GM18519 (cell line): Measurements from ENCODE around the gene CHAD.
"Not testable (repeated sequence)": the region's sequence is repeated elsewhere in the genome, so short reads cannot be mapped to it uniquely, and the experiment has no call there.

Experiments used
- ATAC-seq: cut with Tn5 transposase; IDR thresholded peaks from one replicate; pipeline ENCODE4 v1.9.1; 2021; ENCODE audit warnings: mild to moderate bottlenecking, moderate library complexity; ENCODE audit not compliant: unreplicated experiment, low FRiP score

CHAD gene

GRCh38 chr17:50432125-50432762, 36.4 kb downstream of the CHAD start:
- no peak for ATAC-seq

- ATAC-seq: no peak
Observed at GRCh38 chr17:50430821-50431618, 37.7 kb downstream of the CHAD start.

- ATAC-seq: no peak
Observed at GRCh38 chr17:50429793-50430192, 38.9 kb downstream of the CHAD start.

GRCh38 chr17:50428831-50429424, 39.8 kb downstream of the CHAD start:
- no peak for ATAC-seq

GRCh38 chr17:50428126-50428525, 40.6 kb downstream of the CHAD start:
- ATAC-seq: not testable (repeated sequence)

GRCh38 chr17:50426814-50427787, 41.6 kb downstream of the CHAD start:
- ATAC-seq: no peak

- no peak for ATAC-seq
Observed at GRCh38 chr17:50426472-50426782, 42.3 kb downstream of the CHAD start.

- no peak for ATAC-seq
Observed at GRCh38 chr17:50425682-50426471, 42.8 kb downstream of the CHAD start, which contains the start of gene ACSF2. TSS of gene ACSF2 (plus strand) at chr17:50426218. CDS start at chr17:50426262, 44 bp downstream.

- ATAC-seq: no peak
Observed at GRCh38 chr17:50424996-50425681, 43.5 kb downstream of the CHAD start.

GRCh38 chr17:50424246-50424995, 44.3 kb downstream of the CHAD start:
- ATAC-seq: no peak

- ATAC-seq: no peak
Observed at GRCh38 chr17:50423553-50424159, 45.0 kb downstream of the CHAD start.

GRCh38 chr17:50422738-50423137, 45.9 kb downstream of the CHAD start:
- no peak for ATAC-seq

- ATAC-seq: no peak
Observed at GRCh38 chr17:50421308-50422051, 47.2 kb downstream of the CHAD start.

- ATAC-seq: no peak
Observed at GRCh38 chr17:50420419-50421112, 48.1 kb downstream of the CHAD start.

- not testable (repeated sequence) for ATAC-seq
Observed at GRCh38 chr17:50419577-50419976, 49.1 kb downstream of the CHAD start.

GRCh38 chr17:50414808-50415207, 53.9 kb downstream of the CHAD start:
- ATAC-seq: no peak
